ENCODE data around the gene FRMPD4. TPM values are rescaled to one million over a fixed set of nuclear protein-coding genes. Genes with fewer than 3 reads are reported as not detected.
A peak's percentile ranks its signal among the peaks of the same experiment; 100 is the strongest.

FRMPD4 gene
- 1 to 10 TPM in 8 of 10 donors, under 1 TPM in 2; 0.40 to 4.1 (median 2.4) TPM for total RNA-seq
- under 1 TPM; 0.03 to 0.44 TPM for polyA plus RNA-seq
- long read RNA-seq, donor 1, partial matches to known transcripts: 1 of 2 reads
- long read RNA-seq, donor 1, other reads (novel, unspliced or antisense): 1 of 2 reads
- long read RNA-seq, donor 2, partial matches to known transcripts: 2 of 8 reads
- long read RNA-seq, donor 2, other reads (novel, unspliced or antisense): 6 of 8 reads
- long read RNA-seq, donor 3: 0 reads

- peak within 1 kb of the TSS; percentile 17 to 53 (median 40) for H3K4me3 ChIP-seq
These were observed at the start of gene FRMPD4 for GRCh38 chrX:12138361-12139313. TSS of gene FRMPD4 (plus strand) at chrX:12138473. CDS start at chrX:12138972, 499 bp downstream.

GRCh38 chrX:12089740-12090139 is 48.5 kb upstream of the FRMPD4 start:
- no peak for ATAC-seq
- Histone ChIP-seq H3K9me3 (no peaks in the 10 kb centered on the region), H3K27ac (no peak overlapping the region), H3K36me3 (no peaks in the 10 kb centered on the region), H3K4me3 (no peak overlapping the region), H3K27me3 (no peaks in the 10 kb centered on the region), H3K4me1 (no peaks in the 10 kb centered on the region)
- DNase-seq: no peak
- 50 to 78% methylated on average over 1 of the region's 1 CpG for WGBS, 2 donors
- no peak for TF ChIP-seq CTCF (IDR thresholded peaks at IDR 0.05)
- intact Hi-C loops (cut with DNase I): loop anchor here in 4 of 10 donors (10.0 kb wide), 2 partner anchors 605 to 615 kb away; no protein-coding TSS in a partner anchor

More at GRCh38 chrX:12138361-12139313, at the start of gene FRMPD4:
- Histone ChIP-seq H3K4me1 (no peaks in the 10 kb centered on the region), H3K36me3 (no peaks in the 10 kb centered on the region), H3K27ac (no peak within 1 kb of the TSS), H3K9me3 (no peaks in the 10 kb centered on the region), H3K27me3 (peaks cover 0 to 56% (median 3%) of the 10 kb centered on the region in 7 donors)
- intact Hi-C loops (cut with DNase I): no loop called here
- DNase-seq: peak; percentile 3 to 9
- peak in 6 of 8 donors; percentile 28 to 71 (median 50) for ATAC-seq
- peak in 4 of 9 donors; percentile 16 to 43 (median 40) for TF ChIP-seq CTCF (IDR thresholded peaks at IDR 0.05)
- 1 to 2% methylated on average over 46 to 80 of the region's 80 CpGs for WGBS, 2 donors

GRCh38 chrX:12113321-12113720 is 25.0 kb upstream of the FRMPD4 start:
- TF ChIP-seq CTCF (IDR thresholded peaks at IDR 0.05): no peak
- Histone ChIP-seq H3K27me3 (no peaks in the 10 kb centered on the region), H3K9me3 (peaks cover 0 to 5% (median 0%) of the 10 kb centered on the region in 11 donors), H3K27ac (no peak overlapping the region), H3K4me3 (no peak overlapping the region), H3K4me1 (no peaks in the 10 kb centered on the region), H3K36me3 (no peaks in the 10 kb centered on the region)
- ATAC-seq: no peak
- DNase-seq: no peak
- WGBS, 2 donors: 79 to 80% methylated on average over 2 of the region's 2 CpGs
- intact Hi-C loops (cut with DNase I): no loop called here

GRCh38 chrX:12115377-12115776 is 22.9 kb upstream of the FRMPD4 start:
- WGBS, 2 donors: 43 to 63% methylated on average over 2 of the region's 2 CpGs
- H3K27me3 ChIP-seq: no peaks in the 10 kb centered on the region
- H3K4me3 ChIP-seq: no peak overlapping the region
- no peak overlapping the region for H3K27ac ChIP-seq
- H3K4me1 ChIP-seq: no peaks in the 10 kb centered on the region
- intact Hi-C loops (cut with DNase I): no loop called here
- DNase-seq: no peak
- H3K36me3 ChIP-seq: no peaks in the 10 kb centered on the region
- H3K9me3 ChIP-seq: peaks cover 0 to 5% (median 0%) of the 10 kb centered on the region in 11 donors
- no peak for ATAC-seq
- no peak for TF ChIP-seq CTCF (IDR thresholded peaks at IDR 0.05)
